ENCODE results near the gene TUBB6.

- no peak for TF ChIP-seq CTCF (IDR thresholded peaks at IDR 0.05)
- TF ChIP-seq POLR2A (IDR thresholded peaks at IDR 0.05), result no peak
These were observed 24.4 kb upstream of the TUBB6 start for GRCh38 chr18:12283666-12284065.

Measured in Peyer's patch (tissue), 4 donors.